SU-DHL-6 (cell line): ENCODE measurements around the gene AHSG.
"Not testable (repeated sequence)": the region's sequence is repeated elsewhere in the genome, so short reads cannot be mapped to it uniquely, and the experiment has no call there.

Source experiments
- H2AFZ ChIP-seq: fragments of 200-600 bp; sonication (generic); 2 replicates; pipeline ENCODE4 v1.6.1; 2014; ENCODE audit warnings: low read depth, mild to moderate bottlenecking, moderate library complexity, mixed read lengths, antibody characterized with exemption, low read length; ENCODE audit not compliant: severe bottlenecking
- H3F3A ChIP-seq: fragments of 200-600 bp; shearing (Covaris generic); 2 replicates; pipeline ENCODE4 v1.6.0; 2016; ENCODE audit warnings: antibody characterized with exemption, mild to moderate bottlenecking; ENCODE audit not compliant: insufficient read depth
- H3K27ac ChIP-seq: fragments of 200-600 bp; sonication (generic); 2 replicates; pipeline ENCODE4 v1.5.1; 2016; ENCODE audit warnings: low read depth, mild to moderate bottlenecking, low read length, moderate library complexity, mixed read lengths
- H3K27me3 ChIP-seq: fragments of 200-600 bp; sonication (generic), shearing (Covaris generic); 2 replicates; pipeline ENCODE4 v1.6.0; 2014; ENCODE audit warnings: mild to moderate bottlenecking, low read length
- H3K36me3 ChIP-seq: fragments of 200-600 bp; sonication (generic); 2 replicates; pipeline ENCODE4 v1.6.1; 2014; ENCODE audit warnings: mild to moderate bottlenecking, low read length, mixed read lengths
- H3K4me2 ChIP-seq: fragments of 300-600, 200-600 bp; shearing (Covaris generic), sonication (generic); 2 replicates; pipeline ENCODE4 v1.6.0; 2014; ENCODE audit warnings: low read length, low read depth, mild to moderate bottlenecking; ENCODE audit not compliant: poor library complexity, severe bottlenecking
- H3K4me3 ChIP-seq: fragments of 200-600 bp; sonication (generic); 2 replicates; pipeline ENCODE4 v1.5.1; 2014; ENCODE audit warnings: antibody characterized with exemption, low read length, mild to moderate bottlenecking, mixed read lengths; ENCODE audit not compliant: insufficient read depth, poor library complexity, severe bottlenecking
- H3K79me2 ChIP-seq: fragments of 200-600 bp; sonication (generic); 2 replicates; pipeline ENCODE4 v1.6.1; 2014; ENCODE audit warnings: mild to moderate bottlenecking, low read length, moderate library complexity; ENCODE audit not compliant: insufficient read depth
- H3K9ac ChIP-seq: fragments of 200-600 bp; sonication (generic); 2 replicates; pipeline ENCODE4 v1.7.0; 2014; ENCODE audit warnings: mild to moderate bottlenecking, low read length
- H3K9me2 ChIP-seq: fragments of 200-600 bp; sonication (generic); replicated peaks from 2 replicates; pipeline ENCODE4 v1.6.1; 2014; ENCODE audit warnings: low read length; ENCODE audit not compliant: insufficient read depth
- H3K9me3 ChIP-seq: fragments of 200-600 bp; sonication (generic); 2 replicates; pipeline ENCODE4 v1.6.1; 2014; ENCODE audit warnings: low read length, mixed read lengths; ENCODE audit not compliant: insufficient read depth
- H4K20me1 ChIP-seq: fragments of 200-600 bp; sonication (generic); 2 replicates; pipeline ENCODE4 v1.6.1; 2014; ENCODE audit warnings: low read depth, mild to moderate bottlenecking, antibody characterized with exemption, low read length, moderate library complexity, mixed read lengths
- EZH2phosphoT487 ChIP-seq: fragments of 200-600 bp; sonication (generic), shearing (Covaris generic); conservative IDR thresholded peaks from 2 replicates; pipeline ENCODE4 v1.6.1; 2018; ENCODE audit warnings: mild to moderate bottlenecking, antibody characterized with exemption, low read length, moderate library complexity, mixed read lengths
- TF ChIP-seq, protein P1 (sequence below): fragments of 200-600 bp; sonication (generic); IDR thresholded peaks from one replicate; pipeline ENCODE4 v1.5.1; 2017; ENCODE audit warnings: antibody characterized with exemption, mild to moderate bottlenecking, low read length, moderate library complexity; ENCODE audit not compliant: insufficient read depth, poor library complexity, severe bottlenecking

AHSG gene

DNA sequence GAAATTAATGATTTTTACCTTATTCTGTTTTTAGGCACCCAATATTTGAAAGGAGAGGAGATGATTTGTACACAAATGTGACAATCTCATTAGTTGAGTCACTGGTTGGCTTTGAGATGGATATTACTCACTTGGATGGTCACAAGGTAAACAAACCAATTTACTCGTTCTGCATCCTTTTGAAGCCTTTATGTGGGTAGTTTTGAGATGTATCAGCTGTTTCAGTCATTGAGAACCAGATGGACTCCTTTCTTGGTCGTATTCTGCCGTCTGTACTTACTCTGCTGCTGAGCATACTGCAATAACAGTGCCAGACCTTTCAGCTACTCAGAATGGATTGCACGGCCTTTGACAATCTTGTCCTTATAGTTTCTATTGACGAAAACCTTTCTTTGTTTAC, 29.0 kb upstream of the AHSG start:
- H3K27me3 ChIP-seq: no peaks in the 10 kb centered on the region
- peaks cover 14% of the 10 kb centered on the region for H3F3A ChIP-seq
- H3K27ac ChIP-seq: no peak overlapping the region
- no peak overlapping the region for H3K4me2 ChIP-seq
- H4K20me1 ChIP-seq: no peaks in the 10 kb centered on the region
- H3K79me2 ChIP-seq: no peaks in the 10 kb centered on the region
- peaks cover 62% of the 10 kb centered on the region for H3K36me3 ChIP-seq
- no peak for TF ChIP-seq EZH2phosphoT487
- TF ChIP-seq, protein P1, sequence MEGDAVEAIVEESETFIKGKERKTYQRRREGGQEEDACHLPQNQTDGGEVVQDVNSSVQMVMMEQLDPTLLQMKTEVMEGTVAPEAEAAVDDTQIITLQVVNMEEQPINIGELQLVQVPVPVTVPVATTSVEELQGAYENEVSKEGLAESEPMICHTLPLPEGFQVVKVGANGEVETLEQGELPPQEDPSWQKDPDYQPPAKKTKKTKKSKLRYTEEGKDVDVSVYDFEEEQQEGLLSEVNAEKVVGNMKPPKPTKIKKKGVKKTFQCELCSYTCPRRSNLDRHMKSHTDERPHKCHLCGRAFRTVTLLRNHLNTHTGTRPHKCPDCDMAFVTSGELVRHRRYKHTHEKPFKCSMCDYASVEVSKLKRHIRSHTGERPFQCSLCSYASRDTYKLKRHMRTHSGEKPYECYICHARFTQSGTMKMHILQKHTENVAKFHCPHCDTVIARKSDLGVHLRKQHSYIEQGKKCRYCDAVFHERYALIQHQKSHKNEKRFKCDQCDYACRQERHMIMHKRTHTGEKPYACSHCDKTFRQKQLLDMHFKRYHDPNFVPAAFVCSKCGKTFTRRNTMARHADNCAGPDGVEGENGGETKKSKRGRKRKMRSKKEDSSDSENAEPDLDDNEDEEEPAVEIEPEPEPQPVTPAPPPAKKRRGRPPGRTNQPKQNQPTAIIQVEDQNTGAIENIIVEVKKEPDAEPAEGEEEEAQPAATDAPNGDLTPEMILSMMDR: no peak
- H3K4me3 ChIP-seq: no peak overlapping the region
- H3K9me2 ChIP-seq: no peaks in the 10 kb centered on the region
- no peak overlapping the region for H2AFZ ChIP-seq
- H3K9me3 ChIP-seq: no peaks in the 10 kb centered on the region
- H3K9ac ChIP-seq: no peak overlapping the region

DNA sequence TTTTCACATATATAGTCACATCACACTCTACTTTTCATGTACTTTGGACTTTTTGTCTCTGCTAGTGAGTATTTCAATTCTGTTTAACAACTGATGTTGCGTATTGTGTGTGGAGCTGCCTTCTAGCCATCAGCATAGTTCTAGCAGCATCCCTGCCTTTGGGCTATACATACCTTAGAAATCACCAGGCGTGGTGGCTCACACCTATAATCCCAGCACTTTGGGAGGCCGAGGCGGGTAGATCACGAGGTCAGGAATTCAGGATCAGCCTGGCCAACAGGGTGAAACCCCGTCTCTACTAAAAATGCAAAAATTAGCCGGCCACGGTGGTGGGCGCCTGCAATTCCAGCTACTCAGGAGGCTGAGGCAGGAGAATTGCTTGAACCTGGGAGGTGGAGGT, 26.6 kb upstream of the AHSG start:
- not testable (repeated sequence) for H3K27ac ChIP-seq, H3K9ac ChIP-seq, H3K9me3 ChIP-seq, H3K4me2 ChIP-seq, H4K20me1 ChIP-seq, H3K79me2 ChIP-seq, H3K4me3 ChIP-seq, H2AFZ ChIP-seq, H3K27me3 ChIP-seq, H3K9me2 ChIP-seq
- peaks cover 39% of the 10 kb centered on the region; the same call in 1 of the 2 replicates for H3K36me3 ChIP-seq
- H3F3A ChIP-seq: peaks cover 12% of the 10 kb centered on the region

DNA sequence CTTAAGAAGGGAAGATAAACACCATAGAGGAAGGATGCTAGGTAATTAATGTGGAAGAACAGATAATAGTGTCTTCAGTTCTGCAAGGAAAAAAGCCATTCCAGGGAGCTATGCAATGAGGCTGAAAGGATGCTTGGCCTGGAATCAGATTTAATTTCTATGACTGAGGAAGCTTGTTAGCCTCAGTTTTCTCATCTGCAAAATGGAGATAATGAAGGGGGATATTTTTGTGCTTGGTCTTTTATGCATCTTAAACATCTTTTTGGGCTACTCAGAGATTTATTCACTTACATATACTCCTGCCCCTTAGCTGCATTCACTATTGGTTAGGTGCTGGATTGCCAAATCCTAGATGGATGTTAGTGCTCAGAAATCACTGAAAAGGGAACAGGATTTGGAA, 25.7 kb upstream of the AHSG start:
- no peak overlapping the region for H3K4me2 ChIP-seq
- H3K9ac ChIP-seq: no peak overlapping the region
- no peaks in the 10 kb centered on the region for H3K79me2 ChIP-seq
- H2AFZ ChIP-seq: no peak overlapping the region
- no peaks in the 10 kb centered on the region for H3K9me2 ChIP-seq
- H3K36me3 ChIP-seq: peaks cover 30% of the 10 kb centered on the region; the same call in 1 of the 2 replicates
- no peaks in the 10 kb centered on the region for H3K27me3 ChIP-seq
- H4K20me1 ChIP-seq: no peaks in the 10 kb centered on the region
- H3F3A ChIP-seq: peaks cover 12% of the 10 kb centered on the region
- no peak overlapping the region for H3K27ac ChIP-seq
- H3K4me3 ChIP-seq: no peak overlapping the region
- no peaks in the 10 kb centered on the region for H3K9me3 ChIP-seq
- no peak for TF ChIP-seq EZH2phosphoT487
- TF ChIP-seq, protein P1: no peak

DNA sequence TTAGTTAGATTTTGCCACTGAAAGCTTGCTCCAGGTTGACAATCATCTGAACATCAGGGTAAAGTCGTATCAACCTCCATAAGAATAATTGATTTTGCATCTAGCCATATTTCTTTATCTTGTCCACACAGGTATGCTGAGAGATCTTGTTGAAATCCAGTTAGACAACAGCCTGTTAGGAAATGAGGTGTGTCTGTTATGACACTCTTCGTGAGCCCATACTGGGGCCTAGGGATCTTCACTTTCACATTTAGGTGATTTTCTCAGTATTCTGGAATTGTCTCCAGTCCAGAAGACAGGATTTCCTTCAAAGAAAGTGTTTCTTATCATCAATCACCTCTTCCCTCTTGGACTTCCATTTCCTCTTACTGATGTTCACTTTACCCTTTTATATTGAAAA, 24.2 kb upstream of the AHSG start:
- Histone ChIP-seq H4K20me1 (no peaks in the 10 kb centered on the region), H3F3A (peaks cover 12% of the 10 kb centered on the region), H3K27me3 (no peaks in the 10 kb centered on the region), H3K27ac (no peak overlapping the region), H2AFZ (no peak overlapping the region), H3K9ac (no peak overlapping the region), H3K79me2 (no peaks in the 10 kb centered on the region), H3K36me3 (peaks cover 20% of the 10 kb centered on the region; the same call in 1 of the 2 replicates), H3K9me3 (no peaks in the 10 kb centered on the region), H3K9me2 (no peaks in the 10 kb centered on the region), H3K4me2 (no peak overlapping the region), H3K4me3 (no peak overlapping the region)
- no peak for TF ChIP-seq EZH2phosphoT487
- TF ChIP-seq, protein P1: no peak
